IPS-NIHi7 (cell line): ENCODE results near the gene USP27X.

ENCODE experiments used
- DNase-seq: peaks from one replicate; pipeline ENCODE4 v3.0.0; 2012; ENCODE audit warnings: mixed read lengths; ENCODE audit errors: extremely low spot score

The USP27X gene

GRCh38 chrX:49884290-49884862 lies 5.1 kb downstream of the USP27X start:
- DNase-seq, result peak; percentile 47

- DNase-seq, result no peak
These were observed 13.3 kb downstream of the USP27X start for GRCh38 chrX:49892542-49892941.

- no peak for DNase-seq
These were observed 17.7 kb downstream of the USP27X start for GRCh38 chrX:49896951-49897350.

GRCh38 chrX:49901048-49901447 lies 21.8 kb downstream of the USP27X start:
- no peak for DNase-seq

GRCh38 chrX:49910344-49910743 lies 31.1 kb downstream of the USP27X start:
- DNase-seq, result no peak

GRCh38 chrX:49912086-49912485 lies 32.8 kb downstream of the USP27X start:
- DNase-seq, result peak; percentile 18

GRCh38 chrX:49912861-49913260 lies 33.6 kb downstream of the USP27X start:
- no peak for DNase-seq

GRCh38 chrX:49915361-49916222 lies 36.3 kb downstream of the USP27X start:
- peak; percentile 50 for DNase-seq

GRCh38 chrX:49919617-49920016 lies 40.3 kb downstream of the USP27X start:
- peak; percentile 49 for DNase-seq

- DNase-seq, result no peak
These were observed 41.8 kb downstream of the USP27X start for GRCh38 chrX:49921109-49921508.

- DNase-seq, result peak; percentile 89
These were observed 43.3 kb downstream of the USP27X start, which contains the start of gene CLCN5 for GRCh38 chrX:49922291-49923241. CLCN5 (plus strand) TSS chrX:49922596; CDS start chrX:49925299, 2,703 bp downstream.

GRCh38 chrX:49925176-49925575 lies 45.9 kb downstream of the USP27X start:
- DNase-seq, result no peak

- DNase-seq, result no peak
These were observed 50.8 kb downstream of the USP27X start for GRCh38 chrX:49930039-49930438.
